ENCODE measurements around the gene DNAJC30.

DNA sequence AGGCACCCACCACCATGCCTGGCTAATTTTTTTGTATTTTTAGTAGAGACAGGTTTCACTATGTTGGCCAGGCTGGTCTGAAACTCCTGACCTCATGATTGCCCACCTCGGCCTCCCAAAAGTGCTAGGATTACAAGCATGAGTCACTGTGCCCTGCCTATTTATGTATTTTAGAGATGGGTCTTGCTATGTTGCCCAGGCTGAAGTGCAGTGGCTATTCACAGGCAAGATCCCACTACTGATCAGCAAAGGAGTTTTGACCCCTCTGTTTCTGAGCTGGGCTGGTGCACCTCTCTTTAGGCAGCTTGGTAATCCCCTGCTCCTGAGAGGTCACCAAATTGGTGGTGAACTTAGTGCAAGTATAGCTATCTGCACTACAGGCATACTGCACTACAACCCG lies 49.1 kb upstream of the DNAJC30 start:
- TF ChIP-seq FOXM1 (IDR thresholded peaks at IDR 0.05; ENCODE audit: borderline replicate concordance) (no peak), LEF1 (IDR thresholded peaks at IDR 0.05; ENCODE audit: borderline replicate concordance) (no peak), FOXA1 (IDR thresholded peaks at IDR 0.05) (no peak), HDGF (IDR thresholded peaks at IDR 0.05; ENCODE audit: borderline replicate concordance) (no peak), ELF4 (IDR thresholded peaks at IDR 0.05) (no peak), L3MBTL2 (conservative IDR thresholded peaks at IDR 0.05) (no peak)
- TF ChIP-seq, protein P1, sequence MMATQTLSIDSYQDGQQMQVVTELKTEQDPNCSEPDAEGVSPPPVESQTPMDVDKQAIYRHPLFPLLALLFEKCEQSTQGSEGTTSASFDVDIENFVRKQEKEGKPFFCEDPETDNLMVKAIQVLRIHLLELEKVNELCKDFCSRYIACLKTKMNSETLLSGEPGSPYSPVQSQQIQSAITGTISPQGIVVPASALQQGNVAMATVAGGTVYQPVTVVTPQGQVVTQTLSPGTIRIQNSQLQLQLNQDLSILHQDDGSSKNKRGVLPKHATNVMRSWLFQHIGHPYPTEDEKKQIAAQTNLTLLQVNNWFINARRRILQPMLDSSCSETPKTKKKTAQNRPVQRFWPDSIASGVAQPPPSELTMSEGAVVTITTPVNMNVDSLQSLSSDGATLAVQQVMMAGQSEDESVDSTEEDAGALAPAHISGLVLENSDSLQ (IDR thresholded peaks at IDR 0.05) = no peak

Measured in HEK293T (cell line).